Ishikawa (cell line): ENCODE results near the gene CDK11B.

Experiments
- CEBPB ChIP-seq: IDR thresholded peaks from 2 replicates; pipeline ENCODE4 v1.6.1; 2012
- CREB1 ChIP-seq: IDR thresholded peaks from 2 replicates; pipeline ENCODE4 v1.6.1; 2012; ENCODE audit warnings: low read depth
- EGR1 ChIP-seq: IDR thresholded peaks from 2 replicates; pipeline ENCODE4 v1.6.1; 2012
- EP300 ChIP-seq: IDR thresholded peaks from 2 replicates; pipeline ENCODE4 v1.6.1; 2012; ENCODE audit warnings: borderline replicate concordance
- FOXM1 ChIP-seq: IDR thresholded peaks from 2 replicates; pipeline ENCODE4 v1.6.1; 2012; ENCODE audit warnings: low read depth, borderline replicate concordance
- NFIC ChIP-seq: IDR thresholded peaks from 2 replicates; pipeline ENCODE4 v1.6.1; 2012
- RAD21 ChIP-seq: IDR thresholded peaks from 2 replicates; pipeline ENCODE4 v1.6.1; 2012; ENCODE audit warnings: low read depth
- TAF1 ChIP-seq: IDR thresholded peaks from 2 replicates; pipeline ENCODE4 v1.6.1; 2012; ENCODE audit warnings: low read depth, mild to moderate bottlenecking
- TCF12 ChIP-seq: IDR thresholded peaks from 2 replicates; pipeline ENCODE4 v1.6.1; 2012; ENCODE audit warnings: low read depth
- TEAD4 ChIP-seq: IDR thresholded peaks from 2 replicates; pipeline ENCODE4 v1.6.1; 2012
- YY1 ChIP-seq: IDR thresholded peaks from 2 replicates; pipeline ENCODE4 v1.6.1; 2012; ENCODE audit warnings: low read depth
- ZBTB7A ChIP-seq: IDR thresholded peaks from 2 replicates; pipeline ENCODE4 v1.6.1; 2012; ENCODE audit warnings: low read depth
- TF ChIP-seq, protein P1 (sequence below): IDR thresholded peaks from 2 replicates; pipeline ENCODE4 v1.6.1; 2012; ENCODE audit warnings: low read depth, mild to moderate bottlenecking
- TF ChIP-seq, protein P2 (sequence below): IDR thresholded peaks from 2 replicates; pipeline ENCODE4 v1.6.1; 2012
- TF ChIP-seq, protein P3 (sequence below): IDR thresholded peaks from 2 replicates; pipeline ENCODE4 v1.6.1; 2012

CDK11B gene

DNA sequence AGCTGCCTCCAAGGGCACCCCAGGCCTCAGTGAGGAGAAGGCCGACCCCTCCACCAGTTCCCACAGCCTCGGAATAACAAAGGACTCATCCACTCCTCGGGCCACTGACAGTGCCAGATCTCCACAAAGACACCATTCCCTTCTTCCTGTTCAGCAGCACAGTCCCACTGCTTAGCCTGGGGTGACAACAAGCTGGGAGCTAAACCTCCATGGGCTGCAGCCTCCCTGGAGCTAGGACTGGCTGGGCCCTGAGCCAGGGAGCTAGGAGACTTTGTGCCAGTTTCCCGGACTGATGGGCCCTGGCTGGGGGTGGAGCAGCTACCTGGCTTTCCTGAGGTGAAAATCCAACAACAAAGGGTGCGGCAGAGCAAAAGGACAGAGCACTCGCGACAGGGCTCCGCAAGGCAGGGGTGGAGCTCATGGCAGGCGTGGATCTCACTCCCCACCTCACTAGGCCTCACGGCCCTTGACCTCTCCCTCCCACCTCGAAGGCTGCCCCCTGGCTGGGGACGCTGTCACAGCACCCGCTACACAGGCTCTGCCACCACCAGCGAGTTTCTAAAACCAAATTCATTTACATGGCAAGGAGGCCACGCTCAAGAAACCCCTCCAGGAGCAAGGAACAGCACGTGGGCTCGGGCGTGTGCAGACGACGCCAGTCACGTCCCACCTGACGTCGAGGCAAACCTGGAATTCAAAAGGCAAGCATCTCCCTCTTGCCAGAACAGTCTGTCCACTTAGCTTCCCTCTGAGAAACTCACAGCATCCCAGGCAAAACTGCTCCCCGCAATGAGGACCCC is 20.0 kb upstream of the CDK11B start:
- TF ChIP-seq, protein P1, sequence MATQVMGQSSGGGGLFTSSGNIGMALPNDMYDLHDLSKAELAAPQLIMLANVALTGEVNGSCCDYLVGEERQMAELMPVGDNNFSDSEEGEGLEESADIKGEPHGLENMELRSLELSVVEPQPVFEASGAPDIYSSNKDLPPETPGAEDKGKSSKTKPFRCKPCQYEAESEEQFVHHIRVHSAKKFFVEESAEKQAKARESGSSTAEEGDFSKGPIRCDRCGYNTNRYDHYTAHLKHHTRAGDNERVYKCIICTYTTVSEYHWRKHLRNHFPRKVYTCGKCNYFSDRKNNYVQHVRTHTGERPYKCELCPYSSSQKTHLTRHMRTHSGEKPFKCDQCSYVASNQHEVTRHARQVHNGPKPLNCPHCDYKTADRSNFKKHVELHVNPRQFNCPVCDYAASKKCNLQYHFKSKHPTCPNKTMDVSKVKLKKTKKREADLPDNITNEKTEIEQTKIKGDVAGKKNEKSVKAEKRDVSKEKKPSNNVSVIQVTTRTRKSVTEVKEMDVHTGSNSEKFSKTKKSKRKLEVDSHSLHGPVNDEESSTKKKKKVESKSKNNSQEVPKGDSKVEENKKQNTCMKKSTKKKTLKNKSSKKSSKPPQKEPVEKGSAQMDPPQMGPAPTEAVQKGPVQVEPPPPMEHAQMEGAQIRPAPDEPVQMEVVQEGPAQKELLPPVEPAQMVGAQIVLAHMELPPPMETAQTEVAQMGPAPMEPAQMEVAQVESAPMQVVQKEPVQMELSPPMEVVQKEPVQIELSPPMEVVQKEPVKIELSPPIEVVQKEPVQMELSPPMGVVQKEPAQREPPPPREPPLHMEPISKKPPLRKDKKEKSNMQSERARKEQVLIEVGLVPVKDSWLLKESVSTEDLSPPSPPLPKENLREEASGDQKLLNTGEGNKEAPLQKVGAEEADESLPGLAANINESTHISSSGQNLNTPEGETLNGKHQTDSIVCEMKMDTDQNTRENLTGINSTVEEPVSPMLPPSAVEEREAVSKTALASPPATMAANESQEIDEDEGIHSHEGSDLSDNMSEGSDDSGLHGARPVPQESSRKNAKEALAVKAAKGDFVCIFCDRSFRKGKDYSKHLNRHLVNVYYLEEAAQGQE: no peak

DNA sequence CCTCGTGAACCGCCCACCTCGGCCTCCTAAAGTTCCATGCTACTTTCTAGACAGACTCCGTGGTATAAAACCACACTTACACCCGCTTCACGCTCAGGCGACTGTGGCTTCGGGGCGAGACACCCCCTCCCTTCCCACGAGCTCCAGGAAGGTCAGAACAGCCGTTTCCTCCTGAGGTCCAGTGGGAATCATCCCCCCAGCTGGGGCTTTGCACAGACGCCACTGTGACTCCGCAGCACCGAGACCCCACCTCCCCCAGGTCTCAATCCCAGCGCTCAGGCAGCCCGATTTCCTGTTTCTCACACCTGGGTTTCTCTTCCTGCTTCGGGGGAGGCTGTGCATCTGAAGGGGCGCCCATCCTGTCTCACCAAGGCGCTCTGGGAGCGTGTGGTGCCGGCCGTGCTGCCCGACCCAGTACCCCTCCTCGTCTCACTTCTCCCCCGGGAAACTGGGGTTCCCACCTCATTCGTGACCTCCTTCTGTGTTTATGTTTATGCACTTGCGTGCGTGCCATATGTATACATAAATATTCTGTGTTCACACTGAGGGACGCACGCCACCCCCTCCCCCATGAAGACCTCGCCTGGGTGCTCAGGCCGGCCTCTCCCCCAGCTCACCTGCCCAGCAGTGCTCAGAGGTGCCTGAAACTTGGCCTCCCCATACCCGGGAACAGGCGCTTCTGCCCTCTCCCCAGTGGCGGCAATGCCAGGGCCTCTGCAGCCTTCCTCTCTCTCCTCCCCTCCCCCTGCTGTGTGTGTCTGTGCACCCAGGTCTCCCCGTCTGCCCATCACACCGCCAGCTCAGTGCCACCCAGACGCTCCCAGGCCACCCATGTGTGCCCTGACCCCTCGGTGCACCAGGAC is 19.1 kb upstream of the CDK11B start:
- TF ChIP-seq FOXM1: no peak
- TF ChIP-seq TEAD4: no peak
- TF ChIP-seq CREB1: no peak
- TF ChIP-seq EGR1: no peak
- TF ChIP-seq, protein P2, sequence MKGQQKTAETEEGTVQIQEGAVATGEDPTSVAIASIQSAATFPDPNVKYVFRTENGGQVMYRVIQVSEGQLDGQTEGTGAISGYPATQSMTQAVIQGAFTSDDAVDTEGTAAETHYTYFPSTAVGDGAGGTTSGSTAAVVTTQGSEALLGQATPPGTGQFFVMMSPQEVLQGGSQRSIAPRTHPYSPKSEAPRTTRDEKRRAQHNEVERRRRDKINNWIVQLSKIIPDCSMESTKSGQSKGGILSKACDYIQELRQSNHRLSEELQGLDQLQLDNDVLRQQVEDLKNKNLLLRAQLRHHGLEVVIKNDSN: no peak
- TF ChIP-seq, protein P1: no peak
- no peak for TF ChIP-seq CEBPB
- no peak for TF ChIP-seq ZBTB7A
- TF ChIP-seq TCF12: no peak
- TF ChIP-seq, protein P3, sequence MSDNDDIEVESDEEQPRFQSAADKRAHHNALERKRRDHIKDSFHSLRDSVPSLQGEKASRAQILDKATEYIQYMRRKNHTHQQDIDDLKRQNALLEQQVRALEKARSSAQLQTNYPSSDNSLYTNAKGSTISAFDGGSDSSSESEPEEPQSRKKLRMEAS: no peak
- no peak for TF ChIP-seq NFIC
- no peak for TF ChIP-seq EP300
- no peak for TF ChIP-seq RAD21
- TF ChIP-seq YY1: no peak
- no peak for TF ChIP-seq TAF1

DNA sequence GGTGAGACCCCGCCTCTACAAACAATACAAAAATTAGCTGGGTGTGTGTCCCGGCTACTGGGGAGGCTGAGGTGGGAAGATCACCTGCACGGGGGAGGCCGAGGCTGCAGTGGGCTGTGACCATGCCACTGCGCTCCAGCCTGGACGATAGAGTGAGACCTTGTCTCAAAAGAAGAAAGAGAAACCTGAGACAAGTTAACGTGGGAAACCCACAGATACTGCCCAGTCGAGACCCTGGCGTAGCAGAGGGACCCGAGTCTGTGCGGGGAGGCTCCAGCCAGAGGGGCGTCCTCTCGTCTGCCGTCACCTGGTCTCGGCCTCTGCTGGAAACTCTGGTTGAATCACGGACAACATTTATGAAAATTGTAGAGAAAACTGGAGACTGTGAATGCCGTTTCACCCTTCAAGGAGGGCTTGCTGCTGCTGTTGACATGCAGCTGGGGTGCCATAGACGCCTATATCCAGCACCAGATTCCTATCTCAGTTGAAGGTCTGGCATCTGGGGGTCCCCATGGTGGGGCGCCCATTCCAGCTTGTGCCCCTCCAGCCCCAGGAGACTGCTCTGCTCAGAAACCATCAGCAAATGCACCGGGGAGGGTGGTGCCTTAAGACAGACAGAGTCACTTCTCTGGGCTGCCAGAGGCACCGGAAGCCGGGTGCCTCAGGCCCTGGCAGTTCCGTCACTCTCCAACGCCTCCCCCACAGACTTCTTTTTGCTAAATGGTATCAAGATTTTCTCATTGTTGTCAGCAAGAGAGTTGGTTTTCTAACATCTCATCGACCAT is 13.6 kb upstream of the CDK11B start:
- no peak for TF ChIP-seq YY1
- TF ChIP-seq, protein P3: no peak
- TF ChIP-seq ZBTB7A: no peak
- TF ChIP-seq, protein P1: no peak
- no peak for TF ChIP-seq FOXM1
- no peak for TF ChIP-seq EP300
- no peak for TF ChIP-seq RAD21
- TF ChIP-seq, protein P2: no peak
- TF ChIP-seq NFIC: no peak
- no peak for TF ChIP-seq EGR1
- TF ChIP-seq CREB1: no peak
